ENCODE results near the gene PRR11.

- TF ChIP-seq CTCF (IDR thresholded peaks at IDR 0.05) (no peak), EP300 (IDR thresholded peaks at IDR 0.05) (no peak)
Measured at GRCh38 chr17:59202320-59202719, 46.8 kb downstream of the PRR11 start.

Measured in ovary (tissue), 3 donors.